MM.1S (cell line): Measurements from ENCODE around the gene PIK3C2G.
A peak's percentile ranks its signal among the peaks of the same experiment; 100 is the strongest.

ENCODE experiments used
- DNase-seq: peaks from one replicate; pipeline ENCODE4 v3.0.0-alpha.2; 2015
- H2AFZ ChIP-seq: fragments of 300-600 bp; sonication (generic); 2 replicates; pipeline ENCODE4 v1.6.0; 2016; ENCODE audit warnings: antibody characterized with exemption, low read length
- H3F3A ChIP-seq: fragments of 300-600 bp; sonication (generic); 2 replicates; pipeline ENCODE4 v1.6.1; 2016; ENCODE audit warnings: mild to moderate bottlenecking, antibody characterized with exemption, low read length, moderate library complexity, mixed read lengths; ENCODE audit not compliant: insufficient read depth
- H3K27ac ChIP-seq: fragments of 300-600 bp; sonication (generic); 2 replicates; pipeline ENCODE4 v1.5.1; 2016; ENCODE audit warnings: mild to moderate bottlenecking, low read length
- H3K27me3 ChIP-seq: fragments of 300-600 bp; sonication (generic); replicated peaks from 2 replicates; pipeline ENCODE4 v1.6.0; 2016; ENCODE audit warnings: low read length; ENCODE audit not compliant: insufficient read depth
- H3K36me3 ChIP-seq: fragments of 300-600 bp; sonication (generic); replicated peaks from 2 replicates; pipeline ENCODE4 v1.6.1; 2016; ENCODE audit warnings: mild to moderate bottlenecking, low read length, mixed read lengths; ENCODE audit not compliant: insufficient read depth
- H3K4me1 ChIP-seq: fragments of 300-600 bp; sonication (generic); 2 replicates; pipeline ENCODE4 v1.6.1; 2016; ENCODE audit warnings: low read length, mixed read lengths
- H3K4me2 ChIP-seq: fragments of 300-600 bp; sonication (generic); 2 replicates; pipeline ENCODE4 v1.6.0; 2016; ENCODE audit warnings: low read depth, low read length
- H3K4me3 ChIP-seq: fragments of 300-600 bp; sonication (generic); 2 replicates; pipeline ENCODE4 v1.5.1; 2016; ENCODE audit warnings: low read length, mixed read lengths
- H3K79me2 ChIP-seq: fragments of 300-600 bp; sonication (generic); 2 replicates; pipeline ENCODE4 v1.6.1; 2016; ENCODE audit warnings: mixed run types, low read length, mixed read lengths
- H3K9ac ChIP-seq: fragments of 300-600 bp; sonication (generic); 2 replicates; pipeline ENCODE4 v1.6.1; 2016; ENCODE audit warnings: low read length, mixed read lengths
- H3K9me2 ChIP-seq: fragments of 300-600 bp; sonication (generic); replicated peaks from 2 replicates; pipeline ENCODE4 v1.6.1; 2016; ENCODE audit warnings: mild to moderate bottlenecking, low read length, mixed read lengths; ENCODE audit not compliant: insufficient read depth
- H3K9me3 ChIP-seq: fragments of 300-600 bp; sonication (generic); replicated peaks from 2 replicates; pipeline ENCODE4 v1.6.1; 2016; ENCODE audit warnings: mild to moderate bottlenecking, low read length, mixed read lengths; ENCODE audit not compliant: insufficient read depth
- H4K20me1 ChIP-seq: fragments of 300-600 bp; sonication (generic); 2 replicates; pipeline ENCODE4 v1.6.1; 2016; ENCODE audit warnings: mild to moderate bottlenecking, low read length, moderate library complexity, mixed read lengths; ENCODE audit not compliant: insufficient read depth
- CTCF ChIP-seq: fragments of 300-600 bp; sonication (generic); IDR thresholded peaks from 2 replicates; pipeline ENCODE4 v1.5.1; 2016; ENCODE audit warnings: antibody characterized with exemption, low read length, mixed read lengths
- EZH2 ChIP-seq: fragments of 300-600 bp; sonication (generic); optimal IDR thresholded peaks from 2 replicates; pipeline ENCODE3; 2017; ENCODE audit warnings: low read depth, mild to moderate bottlenecking, antibody characterized with exemption, low read length, mixed read lengths
- EZH2phosphoT487 ChIP-seq: fragments of 300-600 bp; sonication (generic); IDR thresholded peaks from 2 replicates; pipeline ENCODE4 v1.6.1; 2018; ENCODE audit warnings: antibody characterized with exemption, low read length

PIK3C2G gene

GRCh38 chr12:18320036-18320617, 58.8 kb downstream of the PIK3C2G start:
- peak overlapping the region; percentile 7; the same call in 1 of the 2 replicates for H3K4me2 ChIP-seq
- H3K27me3 ChIP-seq, result no peaks in the 10 kb centered on the region
- H2AFZ ChIP-seq, result peak overlapping the region; percentile 25; the same call in 1 of the 2 replicates
- no peak overlapping the region for H3K9ac ChIP-seq
- DNase-seq, result peak; percentile 56
- H3K9me2 ChIP-seq, result no peaks in the 10 kb centered on the region
- no peaks in the 10 kb centered on the region for H4K20me1 ChIP-seq
- H3F3A ChIP-seq, result no peaks in the 10 kb centered on the region
- no peaks in the 10 kb centered on the region for H3K36me3 ChIP-seq
- H3K9me3 ChIP-seq, result no peaks in the 10 kb centered on the region
- no peaks in the 10 kb centered on the region for H3K79me2 ChIP-seq
- no peak overlapping the region for H3K4me3 ChIP-seq
- H3K4me1 ChIP-seq, result no peaks in the 10 kb centered on the region
- peak; percentile 61 for TF ChIP-seq CTCF
- TF ChIP-seq EZH2phosphoT487, result no peak
- no peak for TF ChIP-seq EZH2
- H3K27ac ChIP-seq, result no peak overlapping the region

GRCh38 chr12:18320976-18321375, 59.7 kb downstream of the PIK3C2G start:
- Histone ChIP-seq H3K4me2 (no peak overlapping the region), H3K27me3 (no peaks in the 10 kb centered on the region), H3K9ac (no peak overlapping the region), H3K9me3 (no peaks in the 10 kb centered on the region), H3K27ac (no peak overlapping the region), H4K20me1 (no peaks in the 10 kb centered on the region), H3K36me3 (no peaks in the 10 kb centered on the region), H3K9me2 (no peaks in the 10 kb centered on the region), H3K79me2 (no peaks in the 10 kb centered on the region), H3K4me3 (no peak overlapping the region), H3K4me1 (no peaks in the 10 kb centered on the region), H3F3A (no peaks in the 10 kb centered on the region), H2AFZ (0 out of 2 replicates have a peak overlapping the region, but pooled peaks have one; percentile 25)
- DNase-seq, result no peak
- TF ChIP-seq CTCF (no peak), EZH2 (no peak), EZH2phosphoT487 (no peak)

GRCh38 chr12:18323159-18323558, 61.8 kb downstream of the PIK3C2G start:
- no peaks in the 10 kb centered on the region for H3K79me2 ChIP-seq
- no peaks in the 10 kb centered on the region for H3F3A ChIP-seq
- DNase-seq, result no peak
- H4K20me1 ChIP-seq, result no peaks in the 10 kb centered on the region
- H2AFZ ChIP-seq, result no peak overlapping the region
- H3K9ac ChIP-seq, result no peak overlapping the region
- H3K9me2 ChIP-seq, result no peaks in the 10 kb centered on the region
- H3K4me3 ChIP-seq, result no peak overlapping the region
- H3K9me3 ChIP-seq, result no peaks in the 10 kb centered on the region
- H3K27me3 ChIP-seq, result no peaks in the 10 kb centered on the region
- TF ChIP-seq EZH2phosphoT487 (no peak), EZH2 (no peak), CTCF (no peak)
- H3K27ac ChIP-seq, result no peak overlapping the region
- no peaks in the 10 kb centered on the region for H3K4me1 ChIP-seq
- H3K4me2 ChIP-seq, result no peak overlapping the region
- no peaks in the 10 kb centered on the region for H3K36me3 ChIP-seq
